Spleen (tissue), 7 donors: ENCODE measurements around the gene SCYGR8.

Experiments
- POLR2AphosphoS5 ChIP-seq, 3 donors: sonication (generic); formaldehyde crosslinking; IDR thresholded peaks; one replicate each; pipeline ENCODE4 v1.5.1; 2017; ENCODE audit warnings: antibody characterized with exemption in 3 of 3
- TF ChIP-seq, protein P1 (sequence below), 11 experiments: fragments of 200-600 bp in 7 of 11; fragments of 450-650 bp in 4 of 11; sonication (generic) in 4 of 11; IDR thresholded peaks in 8 of 11; conservative IDR thresholded peaks in 3 of 11; 1 replicate in 7 of 11; 2 replicates in 4 of 11; pipeline versions ENCODE4 v1.4.0 to v1.8.0; 2016 to 2021; ENCODE audit warnings: antibody characterized with exemption in 11 of 11, inconsistent platforms in 4 of 11, mild to moderate bottlenecking in 1 of 11
- donor health status: DM: no; HTN: no; CAD: no; lungs with moderate emphysema.
- donor health status: DM: no; HTN: no; CAD: no.
- donor health status: DM: no; HTN: no; CAD: no.

DNA sequence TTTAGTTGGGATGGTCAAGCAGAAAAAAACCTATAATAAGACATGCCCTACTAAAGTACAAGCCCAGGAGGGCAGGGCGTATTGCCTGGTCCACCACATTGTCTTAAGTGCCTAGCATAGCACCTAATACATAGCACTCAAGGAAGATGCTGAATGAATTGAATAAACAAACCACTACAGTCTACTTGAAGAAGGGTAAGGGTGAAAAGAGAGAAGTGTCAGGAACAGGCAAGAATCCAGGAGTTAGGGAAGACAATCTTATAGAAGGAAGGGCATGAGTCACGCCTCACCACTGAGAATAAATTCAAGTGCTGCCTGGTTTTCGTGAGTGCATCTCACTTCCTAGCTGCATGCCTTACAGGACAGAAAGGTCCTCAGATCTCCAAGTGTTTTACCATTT is 41.7 kb upstream of the SCYGR8 start:
- TF ChIP-seq, protein P1, sequence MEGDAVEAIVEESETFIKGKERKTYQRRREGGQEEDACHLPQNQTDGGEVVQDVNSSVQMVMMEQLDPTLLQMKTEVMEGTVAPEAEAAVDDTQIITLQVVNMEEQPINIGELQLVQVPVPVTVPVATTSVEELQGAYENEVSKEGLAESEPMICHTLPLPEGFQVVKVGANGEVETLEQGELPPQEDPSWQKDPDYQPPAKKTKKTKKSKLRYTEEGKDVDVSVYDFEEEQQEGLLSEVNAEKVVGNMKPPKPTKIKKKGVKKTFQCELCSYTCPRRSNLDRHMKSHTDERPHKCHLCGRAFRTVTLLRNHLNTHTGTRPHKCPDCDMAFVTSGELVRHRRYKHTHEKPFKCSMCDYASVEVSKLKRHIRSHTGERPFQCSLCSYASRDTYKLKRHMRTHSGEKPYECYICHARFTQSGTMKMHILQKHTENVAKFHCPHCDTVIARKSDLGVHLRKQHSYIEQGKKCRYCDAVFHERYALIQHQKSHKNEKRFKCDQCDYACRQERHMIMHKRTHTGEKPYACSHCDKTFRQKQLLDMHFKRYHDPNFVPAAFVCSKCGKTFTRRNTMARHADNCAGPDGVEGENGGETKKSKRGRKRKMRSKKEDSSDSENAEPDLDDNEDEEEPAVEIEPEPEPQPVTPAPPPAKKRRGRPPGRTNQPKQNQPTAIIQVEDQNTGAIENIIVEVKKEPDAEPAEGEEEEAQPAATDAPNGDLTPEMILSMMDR (IDR thresholded peaks at IDR 0.05 in 8 of 11, conservative IDR thresholded peaks at IDR 0.05 in 3 of 11), result no peak
- no peak for TF ChIP-seq POLR2AphosphoS5 (IDR thresholded peaks at IDR 0.05)
